KOPT-K1 (cell line): ENCODE measurements around the gene SOHLH2.

Experiments used
- H3K27ac ChIP-seq: fragments of 200-600 bp; sonication (generic); 2 replicates; pipeline ENCODE4 v1.5.1; 2016; ENCODE audit warnings: antibody characterized with exemption, mild to moderate bottlenecking, low read depth, low read length; ENCODE audit not compliant: poor library complexity, severe bottlenecking
- H3K36me3 ChIP-seq: fragments of 200-600 bp; sonication (generic); 2 replicates; pipeline ENCODE4 v1.5.1; 2017; ENCODE audit warnings: antibody characterized with exemption, mild to moderate bottlenecking, low read length, moderate library complexity; ENCODE audit not compliant: insufficient read depth
- H3K9me3 ChIP-seq: fragments of 200-600 bp; sonication (generic); 2 replicates; pipeline ENCODE4 v1.5.1; 2017; ENCODE audit warnings: antibody characterized with exemption, low read length, mild to moderate bottlenecking; ENCODE audit not compliant: insufficient read depth, poor library complexity, severe bottlenecking

SOHLH2 gene

GRCh38 chr13:36214163-36214921, at the start of gene SOHLH2:
SOHLH2 (minus strand) TSS chr13:36214556; CDS start chr13:36214526, 30 bp downstream.
- no peak within 1 kb of the TSS for H3K27ac ChIP-seq
- H3K36me3 ChIP-seq = no peaks in the 10 kb centered on the region
- H3K9me3 ChIP-seq = peaks cover 4% of the 10 kb centered on the region

GRCh38 chr13:36261976-36262375, 47.6 kb upstream of the SOHLH2 start:
- Histone ChIP-seq H3K9me3 (peaks cover 4% of the 10 kb centered on the region), H3K36me3 (no peaks in the 10 kb centered on the region), H3K27ac (no peak overlapping the region)

- no peaks in the 10 kb centered on the region for H3K36me3 ChIP-seq
Measured at GRCh38 chr13:36261011-36261410, 46.7 kb upstream of the SOHLH2 start.

GRCh38 chr13:36259361-36260137, 45.2 kb upstream of the SOHLH2 start:
- peaks cover 4% of the 10 kb centered on the region for H3K9me3 ChIP-seq
- H3K27ac ChIP-seq = no peak overlapping the region
- H3K36me3 ChIP-seq = no peaks in the 10 kb centered on the region

More at GRCh38 chr13:36261011-36261410, 46.7 kb upstream of the SOHLH2 start:
- H3K27ac ChIP-seq = no peak overlapping the region
- H3K9me3 ChIP-seq = peaks cover 4% of the 10 kb centered on the region

- Histone ChIP-seq H3K27ac (no peak overlapping the region), H3K9me3 (peaks cover 4% of the 10 kb centered on the region), H3K36me3 (no peaks in the 10 kb centered on the region)
Measured at GRCh38 chr13:36258831-36259230, 44.5 kb upstream of the SOHLH2 start.

GRCh38 chr13:36251526-36251925, 37.2 kb upstream of the SOHLH2 start:
- Histone ChIP-seq H3K27ac (no peak overlapping the region), H3K9me3 (no peaks in the 10 kb centered on the region), H3K36me3 (no peaks in the 10 kb centered on the region)

- Histone ChIP-seq H3K27ac (no peak overlapping the region), H3K9me3 (no peaks in the 10 kb centered on the region), H3K36me3 (no peaks in the 10 kb centered on the region)
Measured at GRCh38 chr13:36251017-36251416, 36.7 kb upstream of the SOHLH2 start.

GRCh38 chr13:36248700-36249099, 34.3 kb upstream of the SOHLH2 start:
- Histone ChIP-seq H3K36me3 (no peaks in the 10 kb centered on the region), H3K9me3 (no peaks in the 10 kb centered on the region)

GRCh38 chr13:36244990-36245389, 30.6 kb upstream of the SOHLH2 start:
- no peak overlapping the region for H3K27ac ChIP-seq
- H3K9me3 ChIP-seq = no peaks in the 10 kb centered on the region
- no peaks in the 10 kb centered on the region for H3K36me3 ChIP-seq

More at GRCh38 chr13:36248700-36249099, 34.3 kb upstream of the SOHLH2 start:
- no peak overlapping the region for H3K27ac ChIP-seq

GRCh38 chr13:36244073-36244472, 29.7 kb upstream of the SOHLH2 start:
- Histone ChIP-seq H3K36me3 (no peaks in the 10 kb centered on the region), H3K9me3 (no peaks in the 10 kb centered on the region), H3K27ac (no peak overlapping the region)

- no peaks in the 10 kb centered on the region for H3K9me3 ChIP-seq
- no peak overlapping the region for H3K27ac ChIP-seq
- no peaks in the 10 kb centered on the region for H3K36me3 ChIP-seq
Measured at GRCh38 chr13:36242761-36243160, 28.4 kb upstream of the SOHLH2 start.

GRCh38 chr13:36231236-36231635, 16.9 kb upstream of the SOHLH2 start:
- Histone ChIP-seq H3K9me3 (no peaks in the 10 kb centered on the region), H3K27ac (no peak overlapping the region), H3K36me3 (no peaks in the 10 kb centered on the region)

GRCh38 chr13:36224730-36225129, 10.4 kb upstream of the SOHLH2 start:
- Histone ChIP-seq H3K36me3 (no peaks in the 10 kb centered on the region), H3K9me3 (peaks cover 7% of the 10 kb centered on the region), H3K27ac (no peak overlapping the region)

- Histone ChIP-seq H3K36me3 (no peaks in the 10 kb centered on the region), H3K27ac (no peak overlapping the region), H3K9me3 (peaks cover 2% of the 10 kb centered on the region)
Measured at GRCh38 chr13:36219883-36220282, 5.5 kb upstream of the SOHLH2 start.

- Histone ChIP-seq H3K9me3 (peaks cover 4% of the 10 kb centered on the region), H3K36me3 (no peaks in the 10 kb centered on the region), H3K27ac (no peak overlapping the region)
Measured at GRCh38 chr13:36217456-36217855, 3.1 kb upstream of the SOHLH2 start.
